GM12878 (cell line): ENCODE measurements around the gene COPS3. TPM values are rescaled to one million over a fixed set of nuclear protein-coding genes. Genes with fewer than 3 reads are reported as not detected.

Experiments used
- CBX3 ChIP-seq: fragments of 200-600 bp; sonication (generic); IDR thresholded peaks from 2 replicates; pipeline ENCODE4 v1.6.1; 2016; ENCODE audit warnings: low read depth, borderline replicate concordance
- CHD2 ChIP-seq: IDR thresholded peaks from 2 replicates; pipeline ENCODE4 v1.6.1; 2011; ENCODE audit warnings: low read depth, low read length, improper control_type of control experiment, borderline replicate concordance
- DPF2 ChIP-seq: fragments of 450-650 bp; IDR thresholded peaks from 2 replicates; pipeline ENCODE4 v1.6.1; 2017; ENCODE audit warnings: mild to moderate bottlenecking
- E4F1 ChIP-seq: fragments of 450-650 bp; IDR thresholded peaks from 2 replicates; pipeline ENCODE4 v1.6.1; 2018; ENCODE audit warnings: borderline replicate concordance, mild to moderate bottlenecking; ENCODE audit not compliant: partially characterized antibody
- ESRRA ChIP-seq: IDR thresholded peaks from 2 replicates; pipeline ENCODE4 v1.6.1; 2012; ENCODE audit warnings: mild to moderate bottlenecking, low read length, improper control_type of control experiment
- GATAD2B ChIP-seq: fragments of 450-650 bp; conservative IDR thresholded peaks from 2 replicates; pipeline ENCODE4 v1.6.1; 2017; ENCODE audit warnings: low read depth, mild to moderate bottlenecking, moderate library complexity
- HCFC1 ChIP-seq: fragments of 150-350 bp; IDR thresholded peaks from 2 replicates; pipeline ENCODE4 v1.6.1; 2014; ENCODE audit warnings: low read length
- MTA3 ChIP-seq: IDR thresholded peaks from 2 replicates; pipeline ENCODE4 v1.6.1; 2012; ENCODE audit warnings: low read length, inconsistent platforms, borderline replicate concordance
- NBN ChIP-seq: fragments of 450-650 bp; IDR thresholded peaks from 2 replicates; pipeline ENCODE4 v1.6.1; 2016
- NFXL1 ChIP-seq: fragments of 450-650 bp; IDR thresholded peaks from 2 replicates; pipeline ENCODE4 v1.6.1; 2017; ENCODE audit warnings: antibody characterized with exemption, mild to moderate bottlenecking, borderline replicate concordance
- RELB ChIP-seq: fragments of 450-650 bp; IDR thresholded peaks from 2 replicates; pipeline ENCODE4 v1.6.1; 2017; ENCODE audit warnings: low read depth, mild to moderate bottlenecking, moderate library complexity
- STAT3 ChIP-seq: IDR thresholded peaks from 2 replicates; pipeline ENCODE4 v1.6.1; 2011; ENCODE audit warnings: low read depth, low read length, improper control_type of control experiment
- ZNF24 ChIP-seq: fragments of 450-650 bp; IDR thresholded peaks from 2 replicates; pipeline ENCODE4 v1.6.1; 2017; ENCODE audit warnings: antibody characterized with exemption, mild to moderate bottlenecking
- ZSCAN29 ChIP-seq: fragments of 450-650 bp; IDR thresholded peaks from 2 replicates; pipeline ENCODE4 v1.6.1; 2017; ENCODE audit warnings: mild to moderate bottlenecking, moderate library complexity
- polyA plus RNA-seq, 11 experiments: library from polyadenylated mRNA; depleted of rRNA in 4 of 11; unstranded in 6 of 11; stranded (reverse) in 5 of 11; fragments of >200 nt; fragmentation: Nextera tagmentation in 4 of 11; fragmentation: Illumina TruSeq in 1 of 11; extraction: Ambion mirVana in 4 of 11; extraction: Trizol in 1 of 11; gene quantifications; 1 replicate in 1 of 11; 2 replicates in 10 of 11; pipeline versions ENCODE4 v1.2.1 to v1.2.3, GENCODE V29; 2011 to 2016; ENCODE audit warnings: inconsistent platforms in 2 of 11, missing spikeins in 2 of 11, low read depth in 1 of 11
- total RNA-seq, 4 experiments: library from RNA; depleted of rRNA in 3 of 4; stranded (reverse); fragments of >200 nt in 3 of 4; fragmentation: Illumina TruSeq in 1 of 4; extraction: Trizol in 1 of 4; gene quantifications; 2 replicates each; pipeline versions ENCODE4 v1.2.1 to v1.2.3, GENCODE V29; 2013 to 2021
- TF ChIP-seq, protein P1 (sequence below): fragments of 450-650 bp; conservative IDR thresholded peaks from 2 replicates; pipeline ENCODE4 v1.6.1; 2017; ENCODE audit warnings: mild to moderate bottlenecking, moderate library complexity
- TF ChIP-seq, protein P2 (sequence below): IDR thresholded peaks from 2 replicates; pipeline ENCODE4 v1.6.1; 2012; ENCODE audit warnings: low read length, inconsistent platforms
- TF ChIP-seq, protein P3 (sequence below): fragments of 450-650 bp; formaldehyde crosslinking; IDR thresholded peaks from 2 replicates; pipeline ENCODE4 v1.4.0; 2022; ENCODE audit warnings: mild to moderate bottlenecking, moderate library complexity

Gene COPS3
- total and polyA plus RNA-seq, 10 of the 15 experiments (the other 5 are each of a cell fraction or from before 2014, with no cell fraction given) = 99.7 to 187 (median 133) TPM

GRCh38 chr17:17303010-17303846 lies 22.2 kb upstream of the COPS3 start, which contains the start of gene NT5M (continued):
- no peak for TF ChIP-seq STAT3
- TF ChIP-seq, protein P1, sequence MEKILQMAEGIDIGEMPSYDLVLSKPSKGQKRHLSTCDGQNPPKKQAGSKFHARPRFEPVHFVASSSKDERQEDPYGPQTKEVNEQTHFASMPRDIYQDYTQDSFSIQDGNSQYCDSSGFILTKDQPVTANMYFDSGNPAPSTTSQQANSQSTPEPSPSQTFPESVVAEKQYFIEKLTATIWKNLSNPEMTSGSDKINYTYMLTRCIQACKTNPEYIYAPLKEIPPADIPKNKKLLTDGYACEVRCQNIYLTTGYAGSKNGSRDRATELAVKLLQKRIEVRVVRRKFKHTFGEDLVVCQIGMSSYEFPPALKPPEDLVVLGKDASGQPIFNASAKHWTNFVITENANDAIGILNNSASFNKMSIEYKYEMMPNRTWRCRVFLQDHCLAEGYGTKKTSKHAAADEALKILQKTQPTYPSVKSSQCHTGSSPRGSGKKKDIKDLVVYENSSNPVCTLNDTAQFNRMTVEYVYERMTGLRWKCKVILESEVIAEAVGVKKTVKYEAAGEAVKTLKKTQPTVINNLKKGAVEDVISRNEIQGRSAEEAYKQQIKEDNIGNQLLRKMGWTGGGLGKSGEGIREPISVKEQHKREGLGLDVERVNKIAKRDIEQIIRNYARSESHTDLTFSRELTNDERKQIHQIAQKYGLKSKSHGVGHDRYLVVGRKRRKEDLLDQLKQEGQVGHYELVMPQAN = peak; percentile 50; the same call in 1 of the 2 replicates
- TF ChIP-seq, protein P2, sequence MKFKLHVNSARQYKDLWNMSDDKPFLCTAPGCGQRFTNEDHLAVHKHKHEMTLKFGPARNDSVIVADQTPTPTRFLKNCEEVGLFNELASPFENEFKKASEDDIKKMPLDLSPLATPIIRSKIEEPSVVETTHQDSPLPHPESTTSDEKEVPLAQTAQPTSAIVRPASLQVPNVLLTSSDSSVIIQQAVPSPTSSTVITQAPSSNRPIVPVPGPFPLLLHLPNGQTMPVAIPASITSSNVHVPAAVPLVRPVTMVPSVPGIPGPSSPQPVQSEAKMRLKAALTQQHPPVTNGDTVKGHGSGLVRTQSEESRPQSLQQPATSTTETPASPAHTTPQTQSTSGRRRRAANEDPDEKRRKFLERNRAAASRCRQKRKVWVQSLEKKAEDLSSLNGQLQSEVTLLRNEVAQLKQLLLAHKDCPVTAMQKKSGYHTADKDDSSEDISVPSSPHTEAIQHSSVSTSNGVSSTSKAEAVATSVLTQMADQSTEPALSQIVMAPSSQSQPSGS = no peak
- TF ChIP-seq E4F1 = no peak
- no peak for TF ChIP-seq CHD2
- peak; percentile 75 for TF ChIP-seq GATAD2B
- 0 out of 2 replicates have a peak, but pooled peaks have one; percentile 30 for TF ChIP-seq RELB
- TF ChIP-seq NFXL1 = no peak
- TF ChIP-seq MTA3 = no peak
- 0 out of 2 replicates have a peak, but pooled peaks have one; percentile 11 for TF ChIP-seq ZSCAN29
- TF ChIP-seq ESRRA = no peak
- TF ChIP-seq NBN = no peak
- TF ChIP-seq DPF2 = peak; percentile 58
- TF ChIP-seq ZNF24 = no peak
- TF ChIP-seq CBX3 = no peak
- TF ChIP-seq HCFC1 = no peak
- TF ChIP-seq, protein P3, sequence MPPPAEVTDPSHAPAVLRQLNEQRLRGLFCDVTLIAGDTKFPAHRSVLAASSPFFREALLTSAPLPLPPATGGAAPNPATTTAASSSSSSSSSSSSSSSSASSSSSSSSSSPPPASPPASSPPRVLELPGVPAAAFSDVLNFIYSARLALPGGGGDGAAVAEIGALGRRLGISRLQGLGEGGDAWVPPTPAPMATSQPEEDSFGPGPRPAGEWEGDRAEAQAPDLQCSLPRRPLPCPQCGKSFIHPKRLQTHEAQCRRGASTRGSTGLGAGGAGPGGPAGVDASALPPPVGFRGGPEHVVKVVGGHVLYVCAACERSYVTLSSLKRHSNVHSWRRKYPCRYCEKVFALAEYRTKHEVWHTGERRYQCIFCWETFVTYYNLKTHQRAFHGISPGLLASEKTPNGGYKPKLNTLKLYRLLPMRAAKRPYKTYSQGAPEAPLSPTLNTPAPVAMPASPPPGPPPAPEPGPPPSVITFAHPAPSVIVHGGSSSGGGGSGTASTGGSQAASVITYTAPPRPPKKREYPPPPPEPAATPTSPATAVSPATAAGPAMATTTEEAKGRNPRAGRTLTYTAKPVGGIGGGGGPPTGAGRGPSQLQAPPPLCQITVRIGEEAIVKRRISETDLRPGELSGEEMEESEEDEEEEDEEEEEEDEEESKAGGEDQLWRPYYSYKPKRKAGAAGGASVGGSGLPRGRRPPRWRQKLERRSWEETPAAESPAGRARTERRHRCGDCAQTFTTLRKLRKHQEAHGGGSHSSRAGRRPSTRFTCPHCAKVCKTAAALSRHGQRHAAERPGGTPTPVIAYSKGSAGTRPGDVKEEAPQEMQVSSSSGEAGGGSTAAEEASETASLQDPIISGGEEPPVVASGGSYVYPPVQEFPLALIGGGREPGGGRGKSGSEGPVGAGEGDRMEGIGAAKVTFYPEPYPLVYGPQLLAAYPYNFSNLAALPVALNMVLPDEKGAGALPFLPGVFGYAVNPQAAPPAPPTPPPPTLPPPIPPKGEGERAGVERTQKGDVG (CRISPR knock-in tag) = no peak
